ENCODE results near the gene KRTAP10-3. TPM values are rescaled to one million over a fixed set of nuclear protein-coding genes. Genes with fewer than 3 reads are reported as not detected.

The KRTAP10-3 gene
- total and polyA plus RNA-seq, 9 of the 15 experiments (the other 6 are each of a cell fraction or from before 2014, with no cell fraction given): not detected

GRCh38 chr21:44582055-44582454, 23.5 kb upstream of the KRTAP10-3 start (continued):
- TF ChIP-seq E4F1 (CRISPR knock-in tag; IDR thresholded peaks at IDR 0.05; ENCODE audit: borderline replicate concordance) (no peak), KDM4B (IDR thresholded peaks at IDR 0.05; ENCODE audit: borderline replicate concordance in 2 of 2, low read depth in 1 of 2) (no peak), NCOA4 (IDR thresholded peaks at IDR 0.05; ENCODE audit: partially characterized antibody) (no peak), CBFA2T3 (IDR thresholded peaks at IDR 0.05) (peak; percentile 61; the same call in 1 of the 2 replicates), PCBP1 (IDR thresholded peaks at IDR 0.05; ENCODE audit: low read depth, low read length, poor library complexity, severe bottlenecking) (no peak), XRCC4 (IDR thresholded peaks at IDR 0.05; ENCODE audit: extremely low read depth, insufficient read depth, insufficient read length) (no peak), ZNF764 (CRISPR knock-in tag; IDR thresholded peaks at IDR 0.05; ENCODE audit: low read depth) (no peak), CREM (IDR thresholded peaks at IDR 0.05; ENCODE audit: low read depth) (peak; percentile 57; the same call in 1 of the 2 replicates), SAFB2 (IDR thresholded peaks at IDR 0.05; ENCODE audit: borderline replicate concordance, low read depth, low read length, severe bottlenecking) (no peak), HNRNPUL1 (IDR thresholded peaks at IDR 0.05; ENCODE audit: low read length) (no peak), SP2 (IDR thresholded peaks at IDR 0.05; ENCODE audit: extremely low read depth, low read depth, low read length, poor library complexity, severe bottlenecking) (no peak), ZNF77 (CRISPR knock-in tag; IDR thresholded peaks at IDR 0.05) (no peak), CTBP1 (IDR thresholded peaks at IDR 0.05; ENCODE audit: borderline replicate concordance) (peak; percentile 77; the same call in 1 of the 2 replicates), FOXP4 (CRISPR knock-in tag; IDR thresholded peaks at IDR 0.05; ENCODE audit: borderline replicate concordance) (no peak), STAG1 (CRISPR knock-in tag; IDR thresholded peaks at IDR 0.05; ENCODE audit: borderline replicate concordance) (no peak), ESRRB (CRISPR knock-in tag; IDR thresholded peaks at IDR 0.05; ENCODE audit: borderline replicate concordance) (no peak), ZEB2 (IDR thresholded peaks at IDR 0.05) (0 out of 2 replicates have a peak, but pooled peaks have one; percentile 19), PHF8 (IDR thresholded peaks at IDR 0.05; ENCODE audit: borderline replicate concordance, low read length) (no peak; the same call in 1 of the 2 replicates), SMAD1 (IDR thresholded peaks at IDR 0.05; ENCODE audit: low read depth, low read length, partially characterized antibody) (no peak), BHLHE40 (IDR thresholded peaks at IDR 0.05; ENCODE audit: low read length) (peak; percentile 75), ZNF445 (CRISPR knock-in tag; IDR thresholded peaks at IDR 0.05; ENCODE audit: low read depth) (no peak), GABPB2 (CRISPR knock-in tag; conservative IDR thresholded peaks at IDR 0.05) (no peak; the same call in 1 of the 2 replicates), PRPF4 (IDR thresholded peaks at IDR 0.05; ENCODE audit: insufficient read depth, low read depth, low read length, poor library complexity, severe bottlenecking) (no peak), PURB (CRISPR knock-in tag; IDR thresholded peaks at IDR 0.05; ENCODE audit: low read depth) (no peak), ZNF766 (CRISPR knock-in tag; conservative IDR thresholded peaks at IDR 0.05) (peak; percentile 63; the same call in 1 of the 2 replicates), TRIM28 (IDR thresholded peaks at IDR 0.05) (no peak), RBM39 (optimal IDR thresholded peaks at IDR 0.05; ENCODE audit: low read depth, low read length) (no peak), TEAD2 (tag; IDR thresholded peaks at IDR 0.05) (no peak)
